ENCODE measurements around the gene LPIN1.
"Not testable (repeated sequence)": the region's sequence is repeated elsewhere in the genome, so short reads cannot be mapped to it uniquely, and the experiment has no call there.

LPIN1 gene

GRCh38 chr2:11724151-11724550, 22.3 kb upstream of the LPIN1 start:
- Mint-ChIP-seq H3K36me3 (ENCODE audit: low read depth) (no peaks in the 10 kb centered on the region), H3K27ac (no peak overlapping the region), H3K9me3 (no peaks in the 10 kb centered on the region), H3K27me3 (peaks cover 40% of the 10 kb centered on the region), H3K4me3 (no peak overlapping the region), H3K4me1 (ENCODE audit: low read depth) (peaks cover 8% of the 10 kb centered on the region)

GRCh38 chr2:11726384-11726783, 20.0 kb upstream of the LPIN1 start:
- no peaks in the 10 kb centered on the region for H3K36me3 Mint-ChIP-seq (ENCODE audit: low read depth)
- no peak overlapping the region for H3K27ac Mint-ChIP-seq
- H3K9me3 Mint-ChIP-seq: no peaks in the 10 kb centered on the region
- no peak overlapping the region for H3K4me3 Mint-ChIP-seq
- H3K4me1 Mint-ChIP-seq (ENCODE audit: low read depth): no peaks in the 10 kb centered on the region
- peaks cover 25% of the 10 kb centered on the region for H3K27me3 Mint-ChIP-seq

- Mint-ChIP-seq H3K4me3 (no peak overlapping the region), H3K27me3 (peaks cover 16% of the 10 kb centered on the region), H3K4me1 (ENCODE audit: low read depth) (no peaks in the 10 kb centered on the region), H3K9me3 (no peaks in the 10 kb centered on the region), H3K36me3 (ENCODE audit: low read depth) (no peaks in the 10 kb centered on the region), H3K27ac (no peak overlapping the region)
These were observed 16.8 kb upstream of the LPIN1 start for GRCh38 chr2:11729362-11730212.

- not testable (repeated sequence) for H3K4me3 Mint-ChIP-seq; H3K36me3 Mint-ChIP-seq (ENCODE audit: low read depth); H3K27ac Mint-ChIP-seq; H3K4me1 Mint-ChIP-seq (ENCODE audit: low read depth); H3K9me3 Mint-ChIP-seq
- peaks cover 13% of the 10 kb centered on the region for H3K27me3 Mint-ChIP-seq
These were observed 15.0 kb upstream of the LPIN1 start for GRCh38 chr2:11731214-11731984.

GRCh38 chr2:11732587-11732986, 13.8 kb upstream of the LPIN1 start:
- Mint-ChIP-seq H3K4me1 (ENCODE audit: low read depth) (peaks cover 3% of the 10 kb centered on the region), H3K36me3 (ENCODE audit: low read depth) (no peaks in the 10 kb centered on the region), H3K27me3 (peaks cover 5% of the 10 kb centered on the region), H3K4me3 (no peak overlapping the region), H3K27ac (no peak overlapping the region), H3K9me3 (no peaks in the 10 kb centered on the region)

- not testable (repeated sequence) for H3K9me3 Mint-ChIP-seq, H3K4me3 Mint-ChIP-seq, H3K27ac Mint-ChIP-seq
These were observed 8.6 kb upstream of the LPIN1 start for GRCh38 chr2:11737852-11738251.

GRCh38 chr2:11738589-11739436, 7.6 kb upstream of the LPIN1 start:
- Mint-ChIP-seq H3K4me3 (no peak overlapping the region), H3K27ac (no peak overlapping the region), H3K36me3 (ENCODE audit: low read depth) (no peaks in the 10 kb centered on the region), H3K27me3 (peaks cover 4% of the 10 kb centered on the region), H3K4me1 (ENCODE audit: low read depth) (peaks cover 25% of the 10 kb centered on the region), H3K9me3 (no peaks in the 10 kb centered on the region)

More at GRCh38 chr2:11737852-11738251, 8.6 kb upstream of the LPIN1 start:
- H3K27me3 Mint-ChIP-seq; H3K36me3 Mint-ChIP-seq (ENCODE audit: low read depth): not testable (repeated sequence)
- peaks cover 16% of the 10 kb centered on the region for H3K4me1 Mint-ChIP-seq (ENCODE audit: low read depth)

GRCh38 chr2:11740723-11741122, 5.7 kb upstream of the LPIN1 start:
- Mint-ChIP-seq H3K27ac (peak overlapping the region; percentile 15), H3K9me3 (no peaks in the 10 kb centered on the region), H3K4me3 (no peak overlapping the region), H3K36me3 (ENCODE audit: low read depth) (no peaks in the 10 kb centered on the region), H3K4me1 (ENCODE audit: low read depth) (peaks cover 43% of the 10 kb centered on the region), H3K27me3 (no peaks in the 10 kb centered on the region)

GRCh38 chr2:11742317-11742701, 4.1 kb upstream of the LPIN1 start:
- peaks cover 51% of the 10 kb centered on the region for H3K4me1 Mint-ChIP-seq (ENCODE audit: low read depth)
- H3K36me3 Mint-ChIP-seq (ENCODE audit: low read depth): no peaks in the 10 kb centered on the region
- H3K27me3 Mint-ChIP-seq: no peaks in the 10 kb centered on the region

GRCh38 chr2:11742702-11743357, 3.6 kb upstream of the LPIN1 start:
- H3K27me3 Mint-ChIP-seq: no peaks in the 10 kb centered on the region
- H3K4me1 Mint-ChIP-seq (ENCODE audit: low read depth): peaks cover 53% of the 10 kb centered on the region
- H3K4me3 Mint-ChIP-seq: no peak overlapping the region
- no peaks in the 10 kb centered on the region for H3K36me3 Mint-ChIP-seq (ENCODE audit: low read depth)
- no peaks in the 10 kb centered on the region for H3K9me3 Mint-ChIP-seq
- peak overlapping the region; percentile 21 for H3K27ac Mint-ChIP-seq

More at GRCh38 chr2:11742317-11742701, 4.1 kb upstream of the LPIN1 start:
- H3K9me3 Mint-ChIP-seq: no peaks in the 10 kb centered on the region
- H3K27ac Mint-ChIP-seq: peak overlapping the region; percentile 48
- no peak overlapping the region for H3K4me3 Mint-ChIP-seq

- Mint-ChIP-seq H3K9me3 (no peaks in the 10 kb centered on the region), H3K4me1 (ENCODE audit: low read depth) (peaks cover 57% of the 10 kb centered on the region), H3K4me3 (no peak overlapping the region), H3K36me3 (ENCODE audit: low read depth) (no peaks in the 10 kb centered on the region), H3K27ac (peak overlapping the region; percentile 80), H3K27me3 (no peaks in the 10 kb centered on the region)
These were observed 3.1 kb upstream of the LPIN1 start for GRCh38 chr2:11743366-11743765.

GRCh38 chr2:11743846-11744553, 2.4 kb upstream of the LPIN1 start:
- Mint-ChIP-seq H3K27me3 (no peaks in the 10 kb centered on the region), H3K36me3 (ENCODE audit: low read depth) (no peaks in the 10 kb centered on the region), H3K4me1 (ENCODE audit: low read depth) (peaks cover 59% of the 10 kb centered on the region), H3K9me3 (no peaks in the 10 kb centered on the region), H3K4me3 (peak overlapping the region; percentile 58), H3K27ac (peak overlapping the region; percentile 80)

GRCh38 chr2:11744631-11745394, 1.6 kb upstream of the LPIN1 start:
- H3K27me3 Mint-ChIP-seq: no peaks in the 10 kb centered on the region
- peak overlapping the region; percentile 33 for H3K4me3 Mint-ChIP-seq
- peak overlapping the region; percentile 80 for H3K27ac Mint-ChIP-seq
- no peaks in the 10 kb centered on the region for H3K9me3 Mint-ChIP-seq
- peaks cover 68% of the 10 kb centered on the region for H3K4me1 Mint-ChIP-seq (ENCODE audit: low read depth)
- H3K36me3 Mint-ChIP-seq (ENCODE audit: low read depth): no peaks in the 10 kb centered on the region
